A673 (cell line): Measurements from ENCODE around the gene KANK4.

ENCODE experiments used
- EZH2 ChIP-seq: fragments of 200-600 bp; sonication (generic); IDR thresholded peaks from 2 replicates; pipeline ENCODE4 v1.6.1; 2017; ENCODE audit warnings: borderline replicate concordance, low read depth, mild to moderate bottlenecking, mixed read lengths, antibody characterized with exemption, low read length; ENCODE audit not compliant: poor library complexity, severe bottlenecking
- TF ChIP-seq, protein P1 (sequence below): fragments of 300-800, 200-600 bp; sonication (generic); conservative IDR thresholded peaks from 2 replicates; pipeline ENCODE4 v1.5.1; 2017; ENCODE audit warnings: low read depth, mild to moderate bottlenecking, antibody characterized with exemption, low read length, moderate library complexity, mixed read lengths

DNA sequence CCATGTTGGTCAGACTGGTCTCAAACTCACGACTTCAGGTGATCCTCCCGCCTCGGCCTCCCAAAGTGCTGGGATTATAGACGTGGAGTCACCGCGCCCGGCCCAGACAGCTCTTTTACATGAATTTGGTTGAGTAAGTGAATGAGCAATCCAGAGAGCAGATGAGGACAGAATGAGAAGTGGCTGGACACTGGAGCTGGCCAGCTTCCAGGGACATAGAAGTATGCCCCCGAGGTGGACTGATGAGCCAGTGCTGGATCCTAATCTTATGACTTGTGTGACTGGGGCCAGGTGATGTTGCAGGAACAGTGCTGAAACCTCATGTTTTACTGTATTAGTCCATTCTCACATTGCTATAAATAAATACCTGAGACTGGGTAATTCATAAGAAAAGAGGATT, 35.9 kb upstream of the KANK4 start:
- TF ChIP-seq, protein P1, sequence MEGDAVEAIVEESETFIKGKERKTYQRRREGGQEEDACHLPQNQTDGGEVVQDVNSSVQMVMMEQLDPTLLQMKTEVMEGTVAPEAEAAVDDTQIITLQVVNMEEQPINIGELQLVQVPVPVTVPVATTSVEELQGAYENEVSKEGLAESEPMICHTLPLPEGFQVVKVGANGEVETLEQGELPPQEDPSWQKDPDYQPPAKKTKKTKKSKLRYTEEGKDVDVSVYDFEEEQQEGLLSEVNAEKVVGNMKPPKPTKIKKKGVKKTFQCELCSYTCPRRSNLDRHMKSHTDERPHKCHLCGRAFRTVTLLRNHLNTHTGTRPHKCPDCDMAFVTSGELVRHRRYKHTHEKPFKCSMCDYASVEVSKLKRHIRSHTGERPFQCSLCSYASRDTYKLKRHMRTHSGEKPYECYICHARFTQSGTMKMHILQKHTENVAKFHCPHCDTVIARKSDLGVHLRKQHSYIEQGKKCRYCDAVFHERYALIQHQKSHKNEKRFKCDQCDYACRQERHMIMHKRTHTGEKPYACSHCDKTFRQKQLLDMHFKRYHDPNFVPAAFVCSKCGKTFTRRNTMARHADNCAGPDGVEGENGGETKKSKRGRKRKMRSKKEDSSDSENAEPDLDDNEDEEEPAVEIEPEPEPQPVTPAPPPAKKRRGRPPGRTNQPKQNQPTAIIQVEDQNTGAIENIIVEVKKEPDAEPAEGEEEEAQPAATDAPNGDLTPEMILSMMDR: no peak
- TF ChIP-seq EZH2: no peak
